Neural cell (in vitro differentiated cells): ENCODE data around the gene CABP5. TPM values are rescaled to one million over a fixed set of nuclear protein-coding genes. Genes with fewer than 3 reads are reported as not detected.
"Not testable (repeated sequence)": the region's sequence is repeated elsewhere in the genome, so short reads cannot be mapped to it uniquely, and the experiment has no call there.

Experiments
- H2AFZ ChIP-seq: fragments of 200-600, 300-800 bp; sonication (generic), shearing (Covaris generic); 2 replicates; pipeline ENCODE4 v1.6.0; 2014; ENCODE audit warnings: low read depth, mild to moderate bottlenecking, antibody characterized with exemption, low read length, moderate library complexity
- H3F3A ChIP-seq: fragments of 200-600 bp; shearing (Covaris generic); 2 replicates; pipeline ENCODE4 v1.6.1; 2016; ENCODE audit warnings: mild to moderate bottlenecking, moderate library complexity, mixed read lengths, antibody characterized with exemption, low read length; ENCODE audit not compliant: insufficient read depth, poor library complexity, severe bottlenecking
- H3K27ac ChIP-seq: fragments of 200-600, 300-800 bp; sonication (generic), shearing (Covaris generic); 2 replicates; pipeline ENCODE4 v1.5.1; 2014; ENCODE audit warnings: mild to moderate bottlenecking, low read length, moderate library complexity
- H3K27me3 ChIP-seq: fragments of 300-800, 200-600 bp; sonication (generic), shearing (Covaris generic); 2 replicates; pipeline ENCODE4 v1.6.0; 2014; ENCODE audit warnings: mild to moderate bottlenecking, low read depth, low read length, moderate library complexity; ENCODE audit not compliant: insufficient read depth
- H3K36me3 ChIP-seq: fragments of 300-800, 200-600 bp; sonication (generic), shearing (Covaris generic); 2 replicates; pipeline ENCODE4 v1.5.1; 2014; ENCODE audit warnings: mild to moderate bottlenecking, antibody characterized with exemption, low read length, moderate library complexity; ENCODE audit not compliant: insufficient read depth
- H3K4me2 ChIP-seq: fragments of 300-800, 200-600 bp; sonication (generic), shearing (Covaris generic); 2 replicates; pipeline ENCODE4 v1.6.0; 2014; ENCODE audit warnings: mild to moderate bottlenecking, low read length
- H3K4me3 ChIP-seq: fragments of 300-800, 200-600 bp; sonication (generic), shearing (Covaris generic); 2 replicates; pipeline ENCODE4 v1.5.1; 2014; ENCODE audit warnings: mild to moderate bottlenecking, low read length, moderate library complexity
- H3K79me2 ChIP-seq: fragments of 200-600 bp; shearing (Covaris generic); replicated peaks from 2 replicates; pipeline ENCODE4 v1.6.0; 2014; ENCODE audit warnings: mild to moderate bottlenecking, low read length, moderate library complexity; ENCODE audit not compliant: insufficient read depth
- H3K9ac ChIP-seq: fragments of 300-800, 200-600 bp; sonication (generic), shearing (Covaris generic); 2 replicates; pipeline ENCODE4 v1.6.1; 2016; ENCODE audit warnings: mild to moderate bottlenecking, low read length, mixed read lengths
- H3K9me2 ChIP-seq: fragments of 200-600 bp; shearing (Covaris generic); 2 replicates; pipeline ENCODE4 v1.6.1; 2016; ENCODE audit warnings: mild to moderate bottlenecking, low read length, mixed read lengths; ENCODE audit not compliant: insufficient read depth
- H3K9me3 ChIP-seq: fragments of 200-600, 300-800 bp; sonication (generic), shearing (Covaris generic); 2 replicates; pipeline ENCODE4 v1.6.1; 2016; ENCODE audit warnings: mild to moderate bottlenecking, mixed run types, low read length, moderate library complexity, mixed read lengths
- H4K20me1 ChIP-seq: fragments of 200-600 bp; shearing (Covaris generic); 2 replicates; pipeline ENCODE4 v1.6.1; 2016; ENCODE audit warnings: mild to moderate bottlenecking, mixed run types; ENCODE audit not compliant: insufficient read depth
- EP300 ChIP-seq: fragments of 450-650 bp; conservative IDR thresholded peaks from 2 replicates; pipeline ENCODE4 v1.6.1; 2014; ENCODE audit warnings: antibody characterized with exemption, mild to moderate bottlenecking, moderate library complexity; ENCODE audit not compliant: poor library complexity, severe bottlenecking
- EZH2 ChIP-seq: fragments of 200-600, 300-800 bp; shearing (Covaris generic), sonication (generic); IDR thresholded peaks from 2 replicates; pipeline ENCODE4 v1.6.1; 2014; ENCODE audit warnings: antibody characterized with exemption, low read length, borderline replicate concordance, mild to moderate bottlenecking; ENCODE audit not compliant: insufficient read depth, poor library complexity, severe bottlenecking
- POLR2AphosphoS5 ChIP-seq: IDR thresholded peaks from 2 replicates; pipeline ENCODE4 v1.6.1; 2012
- RAD21 ChIP-seq: fragments of 450-650 bp; conservative IDR thresholded peaks from 2 replicates; pipeline ENCODE4 v1.6.1; 2014; ENCODE audit warnings: antibody characterized with exemption, mild to moderate bottlenecking, moderate library complexity
- REST ChIP-seq: IDR thresholded peaks from 2 replicates; pipeline ENCODE4 v1.6.1; 2012; ENCODE audit warnings: borderline replicate concordance
- SMC3 ChIP-seq: fragments of 450-650 bp; conservative IDR thresholded peaks from 2 replicates; pipeline ENCODE4 v1.6.1; 2014; ENCODE audit warnings: antibody characterized with exemption, mild to moderate bottlenecking, moderate library complexity; ENCODE audit not compliant: poor library complexity
- TAF1 ChIP-seq: IDR thresholded peaks from 2 replicates; pipeline ENCODE4 v1.6.1; 2012; ENCODE audit warnings: low read depth
- polyA plus RNA-seq: library from polyadenylated mRNA; depleted of rRNA; stranded (reverse); fragments of >200 nt; gene quantifications from 2 replicates; pipeline ENCODE4 v1.2.3, GENCODE V29; 2014

Gene CABP5
- polyA plus RNA-seq, 1 donor from 2014 or later, result not detected

DNA sequence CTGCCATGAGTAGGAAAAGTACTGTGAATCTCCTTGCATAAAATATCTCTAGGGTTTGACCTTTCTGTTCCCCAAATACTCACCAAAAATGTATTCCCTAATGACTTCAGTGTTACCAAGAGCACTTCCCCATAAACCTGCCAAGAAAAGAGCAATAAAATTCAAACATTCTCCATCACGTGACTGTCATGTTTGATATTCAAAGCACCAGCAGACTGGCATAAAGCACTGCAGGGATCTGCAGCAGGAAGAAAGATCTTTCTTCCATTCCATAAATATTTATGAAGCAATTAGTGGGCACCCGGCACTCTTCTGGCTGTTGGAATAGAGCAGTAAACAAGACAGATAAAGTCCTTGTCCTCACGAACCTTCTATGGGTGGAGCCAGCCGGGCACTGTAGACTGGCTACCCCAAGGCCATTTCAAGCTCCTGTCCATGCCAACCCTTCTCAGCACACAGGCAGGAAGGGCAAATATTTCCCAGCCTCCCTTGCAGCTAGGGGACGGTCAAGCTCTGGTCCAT lies 46.5 kb upstream of the CABP5 start:
- Histone ChIP-seq H4K20me1 (no peaks in the 10 kb centered on the region), H3K36me3 (no peaks in the 10 kb centered on the region), H3K9ac (peak overlapping the region; percentile 30), H3K4me2 (no peak overlapping the region), H3K27me3 (no peaks in the 10 kb centered on the region), H3K4me3 (peak overlapping the region; percentile 44), H3K9me3 (peaks cover 5% of the 10 kb centered on the region), H3K27ac (peak overlapping the region; percentile 73), H3K9me2 (no peaks in the 10 kb centered on the region), H3K79me2 (no peaks in the 10 kb centered on the region), H2AFZ (no peak overlapping the region), H3F3A (no peaks in the 10 kb centered on the region)
- no peak for TF ChIP-seq EZH2

DNA sequence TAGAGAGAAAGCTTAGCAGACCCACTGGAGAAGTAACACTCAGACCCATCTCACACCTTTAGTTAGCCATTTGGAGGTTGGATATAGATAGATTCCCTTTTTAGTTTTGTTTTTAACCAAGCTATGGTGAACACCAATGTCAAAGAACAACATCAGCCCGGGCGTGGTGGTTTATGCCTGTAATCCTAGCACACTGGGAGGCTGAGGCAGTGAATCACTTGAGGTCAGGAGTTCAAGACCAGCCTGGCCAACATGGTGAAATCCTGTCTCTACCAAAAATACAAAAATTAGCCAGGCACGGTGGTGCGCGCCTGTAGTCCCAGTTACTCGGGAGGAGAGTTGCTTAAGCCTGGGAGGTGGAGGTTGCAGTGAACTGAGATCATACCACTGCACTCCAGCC lies 45.1 kb upstream of the CABP5 start:
- not testable (repeated sequence) for H2AFZ ChIP-seq, H3K27ac ChIP-seq, H3K36me3 ChIP-seq, H3K4me2 ChIP-seq, H3K9ac ChIP-seq, H3F3A ChIP-seq, H3K9me2 ChIP-seq, H3K9me3 ChIP-seq, H3K27me3 ChIP-seq, H4K20me1 ChIP-seq, H3K4me3 ChIP-seq, H3K79me2 ChIP-seq

DNA sequence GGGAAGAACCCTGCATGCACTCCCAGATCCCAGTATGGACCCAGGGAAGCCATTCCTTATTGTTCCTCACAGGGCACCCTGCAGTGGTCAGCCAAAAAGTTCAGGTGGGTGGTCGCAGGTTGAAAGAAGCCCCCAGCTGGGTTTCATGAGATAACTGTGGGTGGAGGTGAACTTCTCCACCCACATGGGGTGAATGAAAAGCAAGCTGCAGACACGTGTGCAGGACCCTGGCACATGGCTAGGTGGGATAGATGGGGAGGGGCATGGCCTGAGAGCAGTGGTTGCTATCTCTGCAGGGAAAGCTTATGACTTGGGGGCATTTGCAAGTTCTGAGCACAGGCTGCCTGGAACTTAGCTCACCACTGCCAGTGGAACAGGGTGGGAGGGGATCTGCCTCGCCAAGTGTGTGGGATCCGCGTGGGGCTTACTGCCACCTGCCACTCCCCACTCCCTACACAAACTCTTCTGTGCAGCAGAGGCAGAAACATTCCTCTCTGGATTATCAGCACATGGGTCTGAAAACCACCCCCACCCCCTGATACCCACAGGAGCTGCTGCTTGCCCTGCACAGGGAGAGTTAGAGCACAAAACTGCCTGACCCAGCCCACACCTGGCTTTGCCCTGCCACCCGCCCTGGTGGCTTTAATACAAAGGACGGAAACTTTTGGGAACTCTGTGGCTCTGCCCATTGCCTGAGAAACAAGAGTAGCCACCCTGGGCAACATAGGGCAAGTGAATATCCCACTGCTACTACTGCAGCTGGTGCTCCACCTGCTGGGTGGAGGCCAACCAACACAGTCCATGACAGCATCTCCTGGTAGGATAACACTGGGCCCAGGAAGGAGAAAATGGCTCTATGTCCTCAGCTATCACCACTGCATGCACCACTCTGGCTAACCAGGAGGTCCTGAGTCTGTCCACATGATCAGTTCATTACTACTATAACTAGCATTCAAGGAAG lies 42.3 kb upstream of the CABP5 start:
- no peaks in the 10 kb centered on the region for H3K9me3 ChIP-seq
- H3K9ac ChIP-seq, result peak overlapping the region; percentile 35
- no peak overlapping the region for H3K4me2 ChIP-seq
- peak overlapping the region; percentile 83 for H3K27ac ChIP-seq
- no peaks in the 10 kb centered on the region for H3K9me2 ChIP-seq
- H2AFZ ChIP-seq, result no peak overlapping the region
- no peak for TF ChIP-seq EZH2
- no peak for TF ChIP-seq TAF1
- no peaks in the 10 kb centered on the region for H4K20me1 ChIP-seq
- no peak overlapping the region for H3K4me3 ChIP-seq
- no peaks in the 10 kb centered on the region for H3K36me3 ChIP-seq
- no peaks in the 10 kb centered on the region for H3K27me3 ChIP-seq
- no peaks in the 10 kb centered on the region for H3F3A ChIP-seq
- no peaks in the 10 kb centered on the region for H3K79me2 ChIP-seq

GRCh38 chr19:48085076-48085475 lies 41.2 kb upstream of the CABP5 start:
- Histone ChIP-seq H3K27ac (peak overlapping the region; percentile 83), H3K9me2 (no peaks in the 10 kb centered on the region), H3K79me2 (no peaks in the 10 kb centered on the region), H4K20me1 (no peaks in the 10 kb centered on the region), H2AFZ (no peak overlapping the region), H3K27me3 (no peaks in the 10 kb centered on the region), H3F3A (no peaks in the 10 kb centered on the region), H3K4me2 (peak overlapping the region; percentile 53), H3K4me3 (peak overlapping the region; percentile 44), H3K9me3 (no peaks in the 10 kb centered on the region), H3K9ac (peak overlapping the region; percentile 35), H3K36me3 (no peaks in the 10 kb centered on the region)
- TF ChIP-seq POLR2AphosphoS5 (no peak), RAD21 (no peak), SMC3 (no peak), EP300 (peak; percentile 46), REST (no peak)
